Rectal smooth muscle tissue (tissue), 1 donor: ENCODE results near the gene C1QL3.

ENCODE experiments used
- H3K27ac ChIP-seq: one replicate; pipeline ENCODE4 v1.7.0; 2013; ENCODE audit warnings: low read depth, low read length, inconsistent platforms
- H3K27me3 ChIP-seq: one replicate; pipeline ENCODE4 v1.7.0; 2013; ENCODE audit warnings: low read length; ENCODE audit not compliant: control insufficient read depth, insufficient read depth
- H3K36me3 ChIP-seq: one replicate; pipeline ENCODE4 v1.7.0; 2013; ENCODE audit warnings: low read length; ENCODE audit not compliant: control insufficient read depth, insufficient read depth
- H3K4me1 ChIP-seq: one replicate; pipeline ENCODE4 v1.7.0; 2013; ENCODE audit warnings: low read length; ENCODE audit not compliant: control insufficient read depth, insufficient read depth
- H3K4me3 ChIP-seq: one replicate; pipeline ENCODE4 v1.7.0; 2013; ENCODE audit warnings: low read length
- H3K9ac ChIP-seq: one replicate; pipeline ENCODE4 v1.7.0; 2013; ENCODE audit warnings: low read length

Gene C1QL3

GRCh38 chr10:16483241-16483917 lies 38.3 kb downstream of the C1QL3 start:
- H3K4me1 ChIP-seq = no peaks in the 10 kb centered on the region
- H3K9ac ChIP-seq = no peak overlapping the region
- no peak overlapping the region for H3K27ac ChIP-seq
- no peaks in the 10 kb centered on the region for H3K27me3 ChIP-seq
- H3K36me3 ChIP-seq = no peaks in the 10 kb centered on the region
- no peak overlapping the region for H3K4me3 ChIP-seq

- Histone ChIP-seq H3K27ac (no peak overlapping the region), H3K4me3 (no peak overlapping the region), H3K27me3 (no peaks in the 10 kb centered on the region), H3K4me1 (no peaks in the 10 kb centered on the region), H3K36me3 (no peaks in the 10 kb centered on the region), H3K9ac (no peak overlapping the region)
Observed at GRCh38 chr10:16481052-16481728, 40.5 kb downstream of the C1QL3 start.

GRCh38 chr10:16478801-16479200 lies 42.9 kb downstream of the C1QL3 start:
- no peak overlapping the region for H3K4me3 ChIP-seq
- H3K27me3 ChIP-seq = no peaks in the 10 kb centered on the region
- no peak overlapping the region for H3K9ac ChIP-seq
- H3K4me1 ChIP-seq = no peaks in the 10 kb centered on the region
- H3K27ac ChIP-seq = no peak overlapping the region
- no peaks in the 10 kb centered on the region for H3K36me3 ChIP-seq

- Histone ChIP-seq H3K4me1 (no peaks in the 10 kb centered on the region), H3K4me3 (no peak overlapping the region), H3K27ac (no peak overlapping the region), H3K9ac (no peak overlapping the region), H3K36me3 (no peaks in the 10 kb centered on the region), H3K27me3 (no peaks in the 10 kb centered on the region)
Observed at GRCh38 chr10:16477757-16478156, 43.9 kb downstream of the C1QL3 start.

GRCh38 chr10:16472828-16473227 lies 48.9 kb downstream of the C1QL3 start:
- Histone ChIP-seq H3K4me1 (no peaks in the 10 kb centered on the region), H3K4me3 (no peak overlapping the region)

GRCh38 chr10:16470747-16471146 lies 50.9 kb downstream of the C1QL3 start:
- Histone ChIP-seq H3K27me3 (no peaks in the 10 kb centered on the region), H3K27ac (no peak overlapping the region), H3K36me3 (no peaks in the 10 kb centered on the region), H3K9ac (no peak overlapping the region), H3K4me3 (no peak overlapping the region), H3K4me1 (no peaks in the 10 kb centered on the region)

More at GRCh38 chr10:16472828-16473227, 48.9 kb downstream of the C1QL3 start:
- Histone ChIP-seq H3K27me3 (no peaks in the 10 kb centered on the region), H3K27ac (no peak overlapping the region), H3K36me3 (no peaks in the 10 kb centered on the region), H3K9ac (no peak overlapping the region)

- Histone ChIP-seq H3K4me3 (no peak overlapping the region), H3K36me3 (no peaks in the 10 kb centered on the region), H3K9ac (no peak overlapping the region), H3K27me3 (no peaks in the 10 kb centered on the region), H3K4me1 (no peaks in the 10 kb centered on the region), H3K27ac (no peak overlapping the region)
Observed at GRCh38 chr10:16466001-16466400, 55.7 kb downstream of the C1QL3 start.
